Measurements from ENCODE around the gene ITGA5. TPM values are rescaled to one million over a fixed set of nuclear protein-coding genes. Genes with fewer than 3 reads are reported as not detected.
"Not testable (repeated sequence)": the region's sequence is repeated elsewhere in the genome, so short reads cannot be mapped to it uniquely, and the experiment has no call there.

ITGA5 gene
- total RNA-seq, 4 donors from 2014 or later, result 21.2 to 75.9 (median 29.4) TPM

- 89 to 94% methylated on average over 4 of the region's 4 CpGs for WGBS, 2 donors
- TF ChIP-seq POLR2A (IDR thresholded peaks at IDR 0.05) (no peak), CTCF (IDR thresholded peaks at IDR 0.05) (no peak)
- DNase-seq (ENCODE audit: low spot score in 2 of 2), result no peak
- H3K4me3 ChIP-seq (ENCODE audit: low read depth, poor library complexity, severe bottlenecking), result no peak overlapping the region
- intact Hi-C loops (cut with DNase I; ENCODE audit: low total_unique reads), result no loop called here
Measured at GRCh38 chr12:54356951-54357356, 62.1 kb downstream of the ITGA5 start.

DNA sequence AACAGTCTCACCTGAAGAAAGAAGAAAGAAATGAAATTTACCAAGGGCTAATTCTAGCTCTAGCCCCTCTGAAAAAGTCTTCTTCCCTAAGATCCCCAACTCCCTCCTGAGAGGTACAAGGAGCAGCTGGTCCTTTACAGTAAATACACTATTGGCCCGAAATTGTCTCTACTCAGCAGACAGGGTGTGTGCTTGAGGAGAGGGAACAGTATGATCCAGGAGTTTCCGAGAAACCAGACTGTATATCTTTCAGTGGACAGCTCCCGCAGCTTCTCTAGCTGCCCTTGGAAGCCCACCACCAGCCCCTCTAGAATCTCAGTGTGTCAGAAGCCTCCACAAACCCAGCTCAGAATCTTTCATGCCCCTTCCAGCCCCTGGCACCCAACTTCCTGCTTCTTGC lies 62.8 kb downstream of the ITGA5 start:
- H3K4me3 ChIP-seq (ENCODE audit: low read depth, poor library complexity, severe bottlenecking), result no peak overlapping the region
- WGBS, 2 donors, result 69 to 82% methylated on average over 3 of the region's 3 CpGs
- TF ChIP-seq CTCF (IDR thresholded peaks at IDR 0.05), result no peak
- no peak for TF ChIP-seq POLR2A (IDR thresholded peaks at IDR 0.05)
- intact Hi-C loops (cut with DNase I; ENCODE audit: low total_unique reads), result no loop called here
- DNase-seq (ENCODE audit: low spot score in 2 of 2), result no peak

GRCh38 chr12:54355104-54355815 lies 63.8 kb downstream of the ITGA5 start:
- DNase-seq (ENCODE audit: low spot score in 2 of 2), result no peak
- intact Hi-C loops (cut with DNase I; ENCODE audit: low total_unique reads), result no loop called here
- H3K4me3 ChIP-seq (ENCODE audit: low read depth, poor library complexity, severe bottlenecking), result no peak overlapping the region
- TF ChIP-seq CTCF (IDR thresholded peaks at IDR 0.05) (no peak), POLR2A (IDR thresholded peaks at IDR 0.05) (no peak)
- WGBS, 2 donors, result 68 to 76% methylated on average over 6 of the region's 6 CpGs

DNA sequence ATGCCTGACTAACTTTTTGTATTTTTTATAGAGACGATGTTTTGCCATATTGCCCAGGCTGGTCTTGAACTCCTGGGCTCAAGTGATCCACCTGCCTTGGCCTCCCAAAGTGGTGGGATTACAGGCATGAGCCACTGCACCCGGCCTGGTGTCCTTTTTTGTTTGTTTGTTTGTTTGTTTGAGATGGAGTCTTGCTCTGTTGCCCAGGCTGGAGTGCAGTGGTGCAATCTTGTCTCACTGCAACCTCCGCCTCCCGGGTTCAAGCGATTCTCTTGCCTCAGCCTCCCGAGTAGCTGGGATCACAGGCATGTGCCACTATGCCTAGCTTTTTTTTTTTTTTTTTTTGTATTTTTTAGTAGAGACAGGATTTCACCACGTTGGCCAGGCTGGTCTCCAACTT lies 64.8 kb downstream of the ITGA5 start:
- DNase-seq (ENCODE audit: low spot score in 2 of 2); intact Hi-C loops (cut with DNase I; ENCODE audit: low total_unique reads); H3K4me3 ChIP-seq (ENCODE audit: low read depth, poor library complexity, severe bottlenecking): not testable (repeated sequence)
- 80 to 84% methylated on average over 7 of the region's 7 CpGs for WGBS, 2 donors

GRCh38 chr12:54352891-54353874 lies 65.9 kb downstream of the ITGA5 start:
- TF ChIP-seq CTCF (IDR thresholded peaks at IDR 0.05) (no peak), POLR2A (IDR thresholded peaks at IDR 0.05) (no peak)
- WGBS, 2 donors, result 13 to 45% methylated on average over 1 of the region's 1 CpG
- intact Hi-C loops (cut with DNase I; ENCODE audit: low total_unique reads), result no loop called here
- no peak overlapping the region for H3K4me3 ChIP-seq (ENCODE audit: low read depth, poor library complexity, severe bottlenecking)
- DNase-seq (ENCODE audit: low spot score in 2 of 2), result no peak

GRCh38 chr12:54352022-54352531 lies 67.0 kb downstream of the ITGA5 start:
- H3K4me3 ChIP-seq (ENCODE audit: low read depth, poor library complexity, severe bottlenecking), result no peak overlapping the region
- TF ChIP-seq CTCF (IDR thresholded peaks at IDR 0.05) (no peak), POLR2A (IDR thresholded peaks at IDR 0.05) (no peak)
- WGBS, 2 donors, result 33 to 54% methylated on average over 21 of the region's 21 CpGs
- DNase-seq (ENCODE audit: low spot score in 2 of 2), result no peak
- intact Hi-C loops (cut with DNase I; ENCODE audit: low total_unique reads), result no loop called here
